NCI-H82 (cell line): ENCODE measurements around the gene TTLL3.

ENCODE experiments used
- DNase-seq: peaks from one replicate; lab custom pipeline; 2025; lab: John Stamatoyannopoulos, UW

TTLL3 gene

GRCh38 chr3:9781978-9782603 lies 28.0 kb upstream of the TTLL3 start:
- DNase-seq: no peak

DNA sequence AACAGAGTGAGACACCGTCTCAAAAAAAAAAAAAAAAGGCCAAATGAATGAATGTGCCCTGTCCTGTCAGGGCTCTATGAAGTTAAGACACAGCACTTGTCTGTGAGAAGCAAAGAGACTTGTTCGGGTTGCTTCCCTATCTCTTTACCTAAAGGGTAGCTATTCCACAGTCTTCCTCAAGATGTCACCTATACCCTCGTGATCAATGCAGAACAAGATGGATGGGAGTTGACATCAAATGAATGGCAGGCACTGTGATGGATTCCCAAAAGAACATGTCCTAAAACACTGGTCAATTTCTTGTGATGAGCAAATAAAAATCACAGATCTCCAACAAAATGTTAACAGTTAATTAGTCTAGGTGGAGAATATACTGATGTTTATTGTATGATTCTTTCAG lies 27.3 kb upstream of the TTLL3 start:
- peak; percentile 17 for DNase-seq

DNA sequence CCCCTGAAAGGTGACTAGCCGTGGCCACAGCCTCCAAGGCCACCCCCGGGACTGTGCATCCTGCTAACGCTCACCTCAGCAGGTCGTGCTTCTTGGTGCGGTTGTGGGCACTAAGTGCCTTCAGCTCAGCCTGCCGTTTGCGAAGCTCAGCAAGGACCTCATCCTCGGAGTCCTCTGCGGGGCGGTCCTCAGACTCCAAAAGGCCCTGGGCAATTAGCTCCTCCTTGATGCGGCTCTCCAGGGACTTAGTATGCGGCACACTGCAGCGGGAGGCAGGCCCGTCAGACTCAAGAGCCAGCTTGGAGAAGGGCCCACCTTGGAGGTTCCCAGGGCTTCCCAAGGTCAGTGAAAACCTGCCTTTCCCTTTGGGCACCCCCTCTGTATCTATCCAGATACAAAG lies 26.1 kb upstream of the TTLL3 start:
- DNase-seq: no peak

DNA sequence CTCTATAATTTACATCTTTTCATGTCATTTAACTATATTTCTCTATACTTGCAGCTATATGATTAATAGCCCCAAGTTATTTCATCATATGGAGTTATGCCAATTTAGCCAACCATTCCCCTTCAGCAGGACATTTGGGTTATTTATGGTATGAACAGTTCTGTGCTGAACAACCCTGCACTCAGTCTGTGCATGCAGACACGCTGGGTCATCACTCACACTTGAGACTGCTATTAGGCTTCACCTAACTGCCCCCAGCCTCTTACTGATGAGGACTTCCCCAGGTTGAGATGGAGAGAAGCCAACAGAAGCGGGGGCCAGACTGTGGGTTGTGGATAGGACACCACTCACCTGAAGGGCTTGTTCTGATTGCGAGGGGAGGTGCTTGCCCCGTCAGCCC lies 25.1 kb upstream of the TTLL3 start:
- no peak for DNase-seq

GRCh38 chr3:9785602-9786001 lies 24.5 kb upstream of the TTLL3 start:
- no peak for DNase-seq

- DNase-seq: no peak
Observed at GRCh38 chr3:9786209-9786739, 23.8 kb upstream of the TTLL3 start.

DNA sequence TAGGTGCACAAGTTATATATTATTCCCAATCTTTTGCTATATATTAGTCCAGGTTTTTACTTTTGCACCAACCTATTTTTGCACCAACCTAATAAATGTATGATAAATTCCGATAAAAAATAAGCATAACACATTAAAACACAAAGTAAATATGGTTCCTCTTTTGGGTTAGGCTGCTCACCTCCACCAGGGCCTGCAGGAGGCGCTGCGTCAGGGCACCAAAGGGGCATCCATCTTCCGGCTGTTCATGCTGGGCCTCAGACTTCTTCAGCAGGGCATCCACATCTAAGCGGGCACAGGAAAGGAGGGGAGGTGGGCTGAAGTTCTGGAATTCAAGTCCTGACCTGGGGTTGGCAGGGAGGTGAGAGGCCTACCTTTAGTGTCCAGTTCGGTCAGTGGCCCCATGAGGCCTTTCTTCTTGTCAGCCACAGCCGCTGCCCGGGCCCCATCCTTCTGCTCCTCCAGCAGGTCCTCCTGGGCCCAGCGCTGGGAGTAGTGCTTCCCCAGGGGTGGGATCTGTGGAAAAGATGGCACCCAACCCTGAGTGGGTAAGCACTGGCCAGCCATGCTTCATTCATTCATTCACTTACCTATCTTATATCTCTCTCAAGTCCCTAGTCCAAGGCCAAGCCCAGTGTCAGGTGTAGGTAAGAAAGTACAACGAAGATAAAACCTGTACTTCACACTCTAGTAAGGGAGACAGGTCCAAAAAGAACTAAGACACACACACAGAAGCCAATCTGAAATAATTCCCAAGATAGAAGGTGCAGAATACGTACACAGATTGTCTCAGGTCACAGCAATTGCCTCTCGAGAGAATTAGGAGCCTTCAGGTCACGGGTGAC lies 23.0 kb upstream of the TTLL3 start:
- no peak for DNase-seq

DNA sequence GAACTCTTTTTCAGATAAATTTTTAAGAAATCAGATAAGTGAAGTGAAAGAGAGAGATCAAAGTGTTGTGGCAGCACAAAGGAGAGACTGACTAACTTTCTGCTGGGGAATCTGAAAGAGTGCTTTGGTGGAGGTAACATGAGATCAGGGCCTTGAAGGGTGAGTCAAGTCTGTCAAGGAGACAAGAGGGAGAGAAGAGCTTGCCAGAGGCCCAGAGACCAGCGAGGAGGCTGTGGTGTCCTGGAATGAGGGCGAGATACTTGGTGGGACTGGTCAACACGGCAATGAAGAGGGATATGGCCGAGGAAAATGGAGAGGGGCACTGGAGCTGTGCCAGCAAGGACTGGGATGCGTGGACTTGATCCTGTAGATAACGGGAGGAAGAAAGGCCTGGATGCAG lies 22.3 kb upstream of the TTLL3 start:
- DNase-seq: no peak

- DNase-seq: no peak
Observed at GRCh38 chr3:9791127-9791526, 18.9 kb upstream of the TTLL3 start.

- no peak for DNase-seq
Observed at GRCh38 chr3:9791790-9792404, 18.2 kb upstream of the TTLL3 start.

DNA sequence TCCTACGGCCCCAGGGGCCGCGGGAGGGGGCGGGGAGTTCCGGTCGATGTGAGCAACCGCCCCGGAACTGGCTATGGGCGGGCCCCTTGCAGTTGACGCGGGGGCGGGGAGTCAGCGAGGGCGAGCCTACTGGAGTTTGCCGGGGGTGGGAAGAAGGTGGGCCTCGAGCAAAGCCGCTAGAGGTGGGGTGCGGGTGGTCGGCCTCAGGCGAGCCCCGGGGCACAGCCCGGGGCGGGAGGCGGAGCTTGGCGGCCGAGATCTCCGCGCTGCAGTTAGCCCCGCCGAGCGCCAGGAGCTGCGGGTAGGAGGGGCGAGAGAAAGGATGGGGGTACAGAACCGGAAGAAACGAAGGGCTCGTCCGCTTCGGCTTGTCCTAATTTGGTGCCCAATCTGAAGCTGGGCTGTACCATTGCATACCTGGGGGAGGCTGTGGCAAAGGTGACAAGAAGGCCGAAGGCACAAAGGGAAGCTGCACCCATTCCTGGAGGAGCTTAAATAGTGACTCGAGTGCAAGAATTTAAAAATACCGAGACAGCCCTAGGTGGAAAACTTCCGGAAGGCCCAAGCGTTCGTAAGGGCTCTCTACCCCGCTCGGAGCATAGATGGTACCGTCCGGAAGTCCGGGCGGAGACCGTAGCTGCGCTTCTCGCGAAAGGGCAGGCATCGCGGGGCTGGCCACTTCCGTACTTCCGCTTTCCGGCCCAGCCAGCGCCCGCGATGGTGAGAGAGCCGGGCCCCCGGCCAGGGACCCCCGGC lies 17.5 kb upstream of the TTLL3 start, which contains the start of the genes ARPC4 and TADA3:
Gene ARPC4 (plus strand): TSS at position 678 of the 756 bp plus-strand sequence. CDS start 40 bp downstream, at position 718.
Gene TADA3 (minus strand): TSS at position 69 of the 756 bp plus-strand sequence. CDS start 1,007 bp downstream, outside the sequence.
- peak; percentile 94 for DNase-seq

- DNase-seq: no peak
Observed at GRCh38 chr3:9793161-9793781, 16.8 kb upstream of the TTLL3 start.

DNA sequence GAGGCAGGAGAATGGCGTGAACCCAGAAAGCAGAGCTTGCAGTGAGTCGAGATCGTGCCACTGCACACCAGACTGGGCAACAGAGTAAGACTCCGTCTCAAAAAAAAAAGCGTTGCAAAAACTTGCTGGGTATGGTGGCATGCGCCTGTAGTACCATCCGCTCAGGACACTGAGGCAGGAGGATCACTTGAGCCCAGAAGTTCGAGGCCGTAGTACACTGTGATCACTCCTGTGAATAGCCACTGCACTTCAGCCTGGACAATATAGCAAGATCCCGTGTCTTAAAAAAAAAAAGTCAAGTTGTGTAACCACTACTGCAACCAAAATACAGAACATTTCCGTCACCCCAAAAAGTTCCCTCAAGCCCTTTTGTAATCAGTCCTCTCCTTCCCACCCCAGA lies 15.7 kb upstream of the TTLL3 start:
- DNase-seq: no peak

DNA sequence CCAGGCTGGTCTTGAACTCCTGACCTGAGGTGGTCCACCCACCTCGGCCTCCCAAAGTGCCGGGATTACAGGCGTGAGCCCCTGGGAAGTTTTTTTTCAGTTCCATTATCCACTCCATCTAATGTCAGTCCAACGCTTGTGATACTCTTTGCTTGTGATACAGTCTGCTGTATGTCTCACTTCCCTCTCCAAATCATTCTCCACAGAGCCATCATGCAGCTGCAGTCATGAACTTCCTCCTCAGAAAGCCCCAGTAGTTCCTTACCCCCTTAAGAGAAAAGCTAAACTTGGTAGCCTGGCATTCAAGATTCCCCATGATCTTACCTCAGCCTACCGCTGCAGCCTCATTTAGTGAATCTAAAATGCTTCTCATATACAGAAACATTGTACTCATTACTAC lies 14.9 kb upstream of the TTLL3 start:
- DNase-seq: no peak

DNA sequence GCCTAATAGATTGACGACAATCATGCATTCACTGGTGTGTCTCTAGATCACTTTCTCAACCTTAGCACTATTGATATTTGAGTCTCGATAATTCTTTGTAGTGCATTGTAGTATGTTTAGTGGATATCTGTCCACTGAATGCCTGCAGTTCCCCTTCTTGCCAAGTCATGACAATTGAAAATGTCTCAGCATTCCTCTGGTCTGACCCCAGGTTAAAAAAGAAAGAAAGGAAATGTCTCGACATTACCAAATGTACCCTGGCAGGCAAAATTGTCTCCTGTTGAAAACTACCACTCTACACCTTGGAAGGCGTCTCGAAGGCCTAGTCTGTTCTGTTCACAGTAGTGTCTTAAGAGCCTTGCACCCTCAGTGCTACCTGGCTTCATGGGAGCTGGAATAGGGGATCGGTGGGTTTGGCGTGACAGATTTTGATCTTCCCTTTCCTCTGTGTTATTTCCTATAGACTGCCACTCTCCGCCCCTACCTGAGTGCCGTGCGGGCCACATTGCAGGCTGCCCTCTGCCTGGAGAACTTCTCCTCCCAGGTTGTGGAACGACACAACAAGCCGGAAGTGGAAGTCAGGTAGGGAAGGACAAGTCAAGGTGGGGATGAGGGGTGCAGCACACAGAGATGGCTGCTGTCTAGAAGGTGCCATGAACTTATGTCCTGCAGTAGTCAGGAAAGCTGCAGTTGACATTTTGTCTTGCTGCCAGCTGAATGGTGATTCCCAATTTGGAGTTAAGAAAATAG lies 12.7 kb upstream of the TTLL3 start:
- DNase-seq: no peak

DNA sequence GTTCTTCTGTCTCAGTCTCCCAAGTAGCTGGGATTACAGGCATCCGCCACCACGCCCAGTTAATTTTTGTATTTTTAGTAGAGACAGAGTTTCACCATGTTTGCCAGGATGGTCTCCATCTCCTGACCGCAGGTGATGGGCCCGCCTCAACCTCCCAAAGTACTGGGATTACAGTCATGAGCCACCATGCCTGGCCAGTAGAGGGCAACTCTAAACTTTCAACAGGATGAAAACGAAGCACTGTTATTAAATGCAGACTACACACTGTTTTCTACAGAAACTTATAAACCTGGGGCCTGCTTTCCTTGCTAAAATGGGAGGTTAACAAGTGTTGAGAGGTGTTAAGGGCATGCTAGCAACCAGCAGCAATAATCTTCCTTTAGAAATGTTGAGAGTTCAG lies 9.5 kb upstream of the TTLL3 start:
- no peak for DNase-seq

DNA sequence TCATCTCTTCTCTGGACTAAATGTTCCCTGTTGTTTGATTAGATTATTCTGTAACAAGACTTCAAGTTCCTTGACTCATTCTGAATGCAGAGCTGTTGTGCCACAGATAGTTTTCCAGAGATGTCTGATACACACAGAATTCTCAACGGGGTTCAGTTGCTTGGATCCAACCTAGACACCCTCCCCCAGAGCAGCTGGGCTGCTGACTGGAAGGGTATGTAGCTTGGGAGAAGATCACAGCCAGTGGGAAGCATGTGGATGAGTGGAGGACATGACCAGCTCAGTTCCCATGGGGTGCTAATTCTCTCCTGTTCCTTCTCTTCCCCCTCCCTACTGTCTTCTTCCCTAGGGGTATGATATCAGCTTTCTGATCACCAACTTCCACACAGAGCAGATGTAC lies 6.6 kb upstream of the TTLL3 start:
- no peak for DNase-seq

DNA sequence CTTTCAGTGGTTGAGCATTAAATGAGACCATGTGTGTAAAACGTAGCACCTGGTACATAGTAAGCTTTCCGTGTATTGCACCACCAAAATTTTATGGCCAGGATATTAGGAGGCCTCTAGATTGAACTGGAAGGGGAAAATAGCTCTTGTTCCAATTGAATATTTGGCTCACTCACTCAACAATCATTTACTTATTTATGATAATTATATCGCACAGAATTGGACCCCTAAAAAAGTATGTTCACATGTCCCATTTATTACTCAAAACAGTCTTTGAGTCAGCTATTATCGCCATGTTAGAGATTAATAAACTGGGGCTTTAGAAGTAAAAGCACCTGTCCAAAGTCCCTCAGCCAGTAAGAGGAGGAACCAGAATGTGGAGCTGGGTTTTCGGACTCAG lies 5.1 kb upstream of the TTLL3 start:
- DNase-seq: no peak

DNA sequence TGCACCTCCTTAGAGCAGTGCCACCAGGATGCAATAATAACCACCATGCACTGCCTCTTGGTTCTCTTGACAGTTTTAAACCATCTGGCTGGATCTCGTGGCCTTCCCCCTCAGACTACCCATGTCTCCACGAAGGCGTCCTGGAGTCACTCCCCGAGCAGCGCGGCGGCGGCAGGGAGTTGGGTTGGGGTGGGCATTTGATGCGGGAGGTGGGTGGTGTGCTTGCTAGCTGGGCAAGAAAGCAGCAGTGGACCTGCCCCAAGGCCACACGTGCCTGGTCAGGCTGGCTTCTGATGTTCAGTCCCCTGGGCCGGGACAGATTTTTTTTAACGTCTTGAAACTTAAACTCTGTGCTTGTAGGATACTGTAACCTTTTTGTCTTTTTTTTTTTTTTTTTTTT lies 3.9 kb upstream of the TTLL3 start:
- no peak for DNase-seq

DNA sequence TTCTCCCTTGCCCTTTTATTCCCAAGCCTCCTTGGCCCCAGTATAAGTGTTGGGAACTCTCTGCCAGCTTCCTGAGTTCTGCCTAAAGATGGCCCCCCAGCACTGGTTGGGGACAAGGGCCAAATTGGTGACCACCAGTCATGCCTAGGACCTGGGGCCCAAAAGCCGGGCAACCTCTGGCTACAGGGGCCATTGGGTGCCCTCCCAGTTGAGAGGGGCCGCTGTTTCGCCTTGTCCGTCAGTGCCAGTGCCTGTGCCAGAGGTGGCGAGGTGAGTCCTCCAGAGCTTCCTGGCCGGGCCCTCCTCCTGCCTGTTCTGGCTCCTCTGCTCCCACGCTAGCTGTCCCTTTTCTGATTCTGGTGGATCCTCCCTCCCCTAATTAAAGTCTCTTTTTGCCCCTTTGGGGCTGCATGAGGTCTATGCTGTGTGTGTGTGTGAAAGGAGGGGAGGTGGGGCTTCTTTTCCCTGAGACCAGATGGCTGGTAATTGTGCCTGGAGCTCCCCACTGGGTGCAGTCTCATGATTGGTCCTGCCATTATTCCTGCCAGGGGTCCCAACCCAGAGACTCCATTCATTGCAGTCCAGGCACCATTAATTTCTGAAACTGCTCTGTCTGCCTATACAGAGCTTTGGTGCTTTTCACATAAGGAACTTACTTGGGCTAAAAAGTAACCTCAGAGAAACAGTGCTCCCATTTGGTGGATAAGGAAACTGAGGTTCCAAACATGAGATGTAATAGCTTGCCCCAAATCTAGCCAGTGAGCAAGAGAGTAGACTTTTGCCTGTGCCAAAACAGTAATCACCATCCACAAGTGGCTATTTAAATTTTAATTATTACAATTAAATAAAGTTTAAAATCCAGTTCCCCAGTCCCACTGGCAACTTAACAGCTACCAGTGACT lies 3.1 kb upstream of the TTLL3 start:
- DNase-seq: no peak
